HG03103 (cell line): ENCODE data around the gene EBF3.
"Not testable (repeated sequence)": the region's sequence is repeated elsewhere in the genome, so short reads cannot be mapped to it uniquely, and the experiment has no call there.

Experiments used
- ATAC-seq: cut with Tn5 transposase; IDR thresholded peaks from one replicate; pipeline ENCODE4 v1.9.1; 2021; ENCODE audit warnings: low read depth; ENCODE audit not compliant: unreplicated experiment

Gene EBF3

GRCh38 chr10:129932182-129932581, 31.9 kb downstream of the EBF3 start:
- no peak for ATAC-seq

GRCh38 chr10:129929343-129930292, 34.5 kb downstream of the EBF3 start:
- no peak for ATAC-seq

GRCh38 chr10:129927351-129928120, 36.5 kb downstream of the EBF3 start:
- no peak for ATAC-seq

- ATAC-seq, result no peak
Measured at GRCh38 chr10:129926066-129927055, 37.7 kb downstream of the EBF3 start.

DNA sequence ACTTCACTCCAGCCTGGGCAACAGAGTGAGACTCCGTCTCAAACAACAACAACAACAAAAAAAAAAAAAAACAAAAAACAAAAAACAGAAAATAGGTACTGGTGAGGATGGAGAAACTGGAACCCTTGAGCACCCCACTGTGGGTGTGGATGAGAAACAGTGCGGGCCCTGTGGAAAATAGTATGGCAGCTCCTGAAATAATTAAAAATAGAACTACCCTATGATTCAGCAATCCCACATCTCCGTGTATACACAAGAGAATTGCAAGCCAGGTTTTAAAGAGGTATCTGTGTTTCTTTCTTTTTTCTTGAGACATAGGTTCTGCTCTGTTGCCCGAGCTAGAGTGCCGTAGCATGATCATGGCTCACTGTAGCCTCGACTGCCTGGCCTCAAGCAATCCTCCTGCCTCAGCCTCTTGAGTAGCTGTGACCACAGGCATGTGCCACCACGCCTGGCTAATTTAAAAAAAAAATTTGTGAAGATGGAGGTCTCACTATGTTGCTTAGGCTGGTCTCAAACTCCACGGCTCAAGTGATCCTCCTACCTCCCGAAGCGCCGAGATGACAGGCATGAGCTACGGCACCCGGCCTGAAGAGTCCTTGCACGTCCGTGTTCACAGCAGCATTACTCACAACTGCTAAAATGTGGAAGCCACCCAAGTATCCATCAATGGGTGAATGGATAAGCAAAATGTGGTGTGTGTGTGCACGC, 39.5 kb downstream of the EBF3 start:
- no peak for ATAC-seq

DNA sequence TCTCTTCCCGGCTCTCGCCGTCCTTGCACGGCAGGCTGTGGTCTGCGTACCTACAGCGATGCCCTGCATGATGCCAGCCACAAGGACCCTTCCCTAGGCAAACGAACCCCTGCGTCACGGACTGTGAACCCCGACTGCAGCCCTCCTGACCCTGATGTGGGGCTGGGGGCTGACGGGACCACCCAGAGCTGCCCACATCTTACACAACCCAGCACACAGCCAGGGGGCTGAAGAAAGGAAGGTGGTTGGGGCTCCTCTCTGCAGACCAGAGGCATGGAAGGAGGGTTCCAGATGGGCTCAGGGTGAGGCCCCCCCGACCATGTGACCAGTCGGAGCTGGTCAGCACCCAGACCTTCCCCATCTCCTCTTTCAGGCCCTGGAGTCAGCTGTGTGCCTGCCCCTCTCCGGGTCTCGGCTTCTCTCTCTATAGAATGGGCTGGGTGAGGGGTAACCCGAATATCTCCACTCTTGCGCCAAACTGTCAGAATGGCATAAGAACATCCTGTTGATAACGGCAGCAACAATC, 41.4 kb downstream of the EBF3 start:
- ATAC-seq, result no peak

GRCh38 chr10:129921801-129922597, 42.1 kb downstream of the EBF3 start:
- no peak for ATAC-seq

- no peak for ATAC-seq
Measured at GRCh38 chr10:129921065-129921670, 42.9 kb downstream of the EBF3 start.

DNA sequence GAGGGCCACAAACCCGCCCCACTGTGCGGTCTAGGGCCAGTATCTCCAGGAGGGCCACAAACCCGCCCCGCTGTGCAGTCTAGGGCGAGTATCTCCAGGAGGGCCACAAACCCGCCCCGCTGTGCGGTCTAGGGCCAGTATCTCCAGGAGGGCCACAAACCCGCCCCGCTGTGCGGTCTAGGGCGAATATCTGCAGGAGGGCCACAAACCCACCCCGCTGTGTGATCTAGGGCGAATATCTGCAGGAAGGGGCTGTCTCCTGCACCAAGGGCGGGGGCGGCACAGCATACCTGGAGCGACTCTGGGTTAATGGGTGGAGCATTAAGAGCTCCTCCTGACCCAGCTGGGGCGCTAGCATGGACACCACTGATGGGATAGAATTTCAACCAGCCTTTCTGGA, 43.9 kb downstream of the EBF3 start:
- not testable (repeated sequence) for ATAC-seq

DNA sequence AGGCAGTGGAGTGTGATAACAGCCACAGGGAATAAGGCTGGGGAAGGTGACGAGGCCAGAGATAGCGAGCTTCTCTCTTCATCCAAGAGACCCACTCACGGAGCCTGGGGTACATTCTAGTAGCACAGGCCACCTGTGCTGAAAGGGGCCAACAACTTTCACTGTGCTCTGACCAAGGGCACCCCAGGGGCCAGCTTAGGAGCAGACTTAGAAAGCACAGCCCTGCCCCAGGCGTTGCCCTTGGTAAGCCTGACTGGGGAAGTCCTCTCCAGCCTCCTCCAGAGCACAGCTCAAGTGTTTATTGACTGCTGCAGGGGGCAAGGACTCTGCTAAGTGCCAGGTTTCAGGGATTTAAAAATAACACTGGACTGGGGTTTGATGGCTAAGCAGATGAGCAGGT, 44.7 kb downstream of the EBF3 start:
- no peak for ATAC-seq

DNA sequence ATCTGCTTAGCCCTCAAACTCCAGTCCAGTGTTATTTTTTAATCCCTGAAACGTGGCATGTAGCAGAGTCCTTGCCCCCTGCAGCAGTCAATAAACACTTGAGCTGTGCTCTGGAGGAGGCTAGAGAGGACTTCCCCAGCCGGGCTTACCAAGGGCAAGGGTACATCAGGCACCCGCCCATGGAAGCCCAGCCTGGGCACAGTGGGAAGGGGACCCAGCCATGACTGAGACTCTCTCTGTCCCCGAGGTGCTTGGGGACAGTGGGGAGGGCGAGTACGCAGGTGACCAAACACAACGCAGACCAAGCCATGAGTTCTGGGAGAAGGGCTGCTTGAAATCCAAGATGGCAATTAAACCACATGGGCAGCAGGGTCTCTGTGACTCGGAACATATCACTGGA, 45.2 kb downstream of the EBF3 start:
- no peak for ATAC-seq

DNA sequence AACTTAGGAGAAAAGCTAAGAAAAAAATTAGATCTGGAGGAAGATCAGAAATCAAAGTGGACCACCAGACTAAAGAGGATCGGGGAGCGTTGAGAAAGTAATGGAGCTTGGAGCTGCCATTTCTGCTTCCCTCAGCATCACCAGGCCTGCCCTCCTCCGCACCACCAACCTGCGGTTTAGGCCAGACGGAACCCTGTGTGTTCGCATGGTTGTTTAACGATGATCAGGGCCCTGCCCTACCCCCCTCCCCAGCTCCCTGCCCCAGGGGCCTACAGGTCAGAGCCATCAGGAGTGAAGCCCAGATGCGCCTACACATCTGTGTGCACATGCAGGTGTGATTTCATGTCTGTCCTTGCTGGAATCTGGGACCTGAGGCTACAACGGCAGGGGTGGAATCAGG, 45.7 kb downstream of the EBF3 start:
- ATAC-seq, result no peak

GRCh38 chr10:129917936-129918335, 46.1 kb downstream of the EBF3 start:
- no peak for ATAC-seq

- no peak for ATAC-seq
Measured at GRCh38 chr10:129916506-129916995, 47.5 kb downstream of the EBF3 start.

DNA sequence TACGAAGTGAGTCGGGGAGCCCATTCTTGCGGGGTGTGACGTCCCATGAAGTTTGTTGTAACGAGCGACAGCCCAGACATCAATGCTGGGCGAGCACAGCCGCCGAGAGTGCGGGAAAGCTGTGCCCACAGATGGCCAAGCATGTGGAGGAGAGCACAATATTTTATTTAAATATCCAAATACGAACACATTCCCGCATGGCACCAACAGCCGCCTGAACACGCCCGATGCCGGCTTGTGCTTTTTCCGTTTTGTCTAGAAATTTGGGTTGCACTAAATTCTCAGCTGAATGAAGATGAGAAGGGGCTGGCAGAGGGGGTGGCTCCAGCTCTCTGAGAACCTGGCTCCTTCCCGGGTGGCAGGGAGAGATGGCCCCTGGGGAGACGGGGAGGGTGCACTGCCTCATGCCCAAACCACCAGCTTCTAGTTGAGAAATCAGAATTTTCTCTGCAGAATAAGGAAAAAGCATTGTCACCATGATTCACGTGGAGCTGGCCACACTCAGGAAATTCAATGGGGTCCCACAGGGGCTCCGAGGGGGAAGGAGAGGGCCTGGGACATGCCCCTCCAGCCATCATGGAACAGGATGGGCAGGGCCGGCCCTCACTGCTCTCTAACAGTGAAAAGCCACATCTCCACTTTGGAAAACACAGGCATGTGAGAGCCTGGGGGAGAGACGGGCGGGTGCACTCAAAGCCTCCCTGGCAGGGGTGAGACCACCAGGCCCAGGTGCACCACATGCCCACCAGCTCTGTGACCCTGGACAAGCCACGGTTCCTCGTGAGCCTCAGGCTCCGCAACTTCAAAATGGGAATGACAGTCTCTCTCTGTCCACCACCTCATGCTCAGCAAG, 48.3 kb downstream of the EBF3 start:
- no peak for ATAC-seq

- ATAC-seq, result no peak
Measured at GRCh38 chr10:129914960-129915359, 49.1 kb downstream of the EBF3 start.

DNA sequence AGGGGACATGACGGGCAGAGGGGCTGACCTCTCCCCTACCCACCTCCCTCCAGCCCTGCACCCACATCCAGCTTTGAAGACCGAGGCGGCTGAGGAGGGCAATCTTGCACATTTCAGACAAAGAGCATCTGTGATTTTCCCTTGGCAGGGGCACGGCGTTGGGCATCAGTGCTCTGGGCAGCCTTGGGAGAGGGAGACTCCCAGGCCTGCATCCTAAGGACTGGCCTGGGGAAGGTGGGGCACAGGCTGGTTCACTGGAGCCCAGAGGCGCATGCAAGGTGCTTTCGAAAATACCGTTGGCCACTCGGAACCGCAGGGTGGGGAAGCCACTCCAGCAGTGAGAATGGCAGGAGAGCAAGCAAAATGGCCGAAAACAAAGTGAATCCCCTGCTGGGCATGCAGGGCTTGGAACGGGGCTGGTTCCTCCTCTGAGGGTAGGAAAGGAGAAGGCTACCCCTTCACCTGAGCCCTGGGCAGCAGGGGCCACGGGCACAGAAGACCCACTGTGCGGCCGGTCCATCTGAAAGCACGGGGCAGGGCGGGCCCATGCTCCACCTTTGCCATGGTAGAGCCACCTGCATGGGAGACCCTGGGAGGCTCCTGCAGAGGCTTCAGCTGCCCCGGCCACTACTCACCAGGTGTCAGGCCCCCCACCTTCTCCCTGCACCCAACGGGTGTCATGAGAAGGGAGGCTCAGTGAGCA, 49.8 kb downstream of the EBF3 start:
- ATAC-seq, result no peak
